ENCODE measurements around the gene ANKRD11. TPM values are rescaled to one million over a fixed set of nuclear protein-coding genes. Genes with fewer than 3 reads are reported as not detected.

ANKRD11 gene
- total RNA-seq, 1 experiment from 2014 or later, result 99.4 TPM

DNA sequence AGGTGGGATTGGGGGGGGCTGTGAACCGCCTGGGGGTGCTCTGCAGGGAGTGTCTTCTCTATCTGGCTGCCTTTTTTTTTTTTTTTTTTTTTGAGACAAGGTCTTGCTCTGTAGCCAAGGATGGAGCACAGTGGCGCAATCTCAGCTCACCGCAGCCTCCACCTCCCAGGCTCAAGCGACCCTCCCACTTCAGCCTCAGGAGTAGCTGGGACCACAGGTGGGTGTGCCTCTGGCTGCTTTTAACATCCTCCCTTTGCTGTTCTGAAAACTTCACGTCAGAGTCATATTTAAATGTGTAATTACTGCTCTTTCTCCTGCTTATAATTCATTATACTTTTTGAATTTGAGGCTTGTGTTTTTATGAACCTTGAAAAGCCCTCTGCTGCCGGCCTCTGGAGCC, 194.4 kb downstream of the ANKRD11 start:
- Histone ChIP-seq H3K4me3 (ENCODE audit: low read depth in 2 of 2, low read length in 2 of 2) (no peak overlapping the region), H3K27ac (ENCODE audit: low read length) (no peak overlapping the region), H3K4me1 (ENCODE audit: control insufficient read depth, insufficient read depth, low read length) (peaks cover 39% of the 10 kb centered on the region), H3K36me3 (ENCODE audit: control insufficient read depth, insufficient read depth, low read length) (no peaks in the 10 kb centered on the region), H3K27me3 (ENCODE audit: control insufficient read depth, insufficient read depth, low read length) (no peaks in the 10 kb centered on the region), H3K9me3 (ENCODE audit: control insufficient read depth, insufficient read depth, low read depth, low read length) (no peaks in the 10 kb centered on the region)
- ATAC-seq, result no peak
- in situ Hi-C loops (cut with HindIII; ENCODE audit: low pct_unique_long_range_greater_than_20kb, low sequenced_read_pairs), result no loop called here
- CTCF ChIA-PET, result interaction anchor here (0.6 kb wide), 1 partner anchor 48 kb away, joined by 3 read pairs; no protein-coding TSS in a partner anchor
- no peak for TF ChIP-seq SIN3A (IDR thresholded peaks at IDR 0.05; ENCODE audit: borderline replicate concordance, insufficient read depth, low read depth, low read length)
- TF ChIP-seq TCF7L2 (IDR thresholded peaks at IDR 0.05; ENCODE audit: low read depth, low read length), result no peak
- TF ChIP-seq POLR2AphosphoS5 (IDR thresholded peaks at IDR 0.05; ENCODE audit: low read depth, low read length), result no peak
- no peak for TF ChIP-seq REST (IDR thresholded peaks at IDR 0.05; ENCODE audit: insufficient read depth in 1 of 2, low read depth in 2 of 2, low read length in 1 of 2)
- no peak for TF ChIP-seq CTCF (IDR thresholded peaks at IDR 0.05)
- no peak for DNase-seq (ENCODE audit: low read depth, low spot score)
- intact Hi-C loops (cut with micrococcal nuclease; ENCODE audit: unreplicated experiment), result no loop called here
- POLR2A ChIA-PET, result interaction anchor here (0.6 kb wide), 1 partner anchor 268 kb away, joined by 20 read pairs; no protein-coding TSS in a partner anchor
- no TSS peak for BruUV-seq (replicated peaks)

DNA sequence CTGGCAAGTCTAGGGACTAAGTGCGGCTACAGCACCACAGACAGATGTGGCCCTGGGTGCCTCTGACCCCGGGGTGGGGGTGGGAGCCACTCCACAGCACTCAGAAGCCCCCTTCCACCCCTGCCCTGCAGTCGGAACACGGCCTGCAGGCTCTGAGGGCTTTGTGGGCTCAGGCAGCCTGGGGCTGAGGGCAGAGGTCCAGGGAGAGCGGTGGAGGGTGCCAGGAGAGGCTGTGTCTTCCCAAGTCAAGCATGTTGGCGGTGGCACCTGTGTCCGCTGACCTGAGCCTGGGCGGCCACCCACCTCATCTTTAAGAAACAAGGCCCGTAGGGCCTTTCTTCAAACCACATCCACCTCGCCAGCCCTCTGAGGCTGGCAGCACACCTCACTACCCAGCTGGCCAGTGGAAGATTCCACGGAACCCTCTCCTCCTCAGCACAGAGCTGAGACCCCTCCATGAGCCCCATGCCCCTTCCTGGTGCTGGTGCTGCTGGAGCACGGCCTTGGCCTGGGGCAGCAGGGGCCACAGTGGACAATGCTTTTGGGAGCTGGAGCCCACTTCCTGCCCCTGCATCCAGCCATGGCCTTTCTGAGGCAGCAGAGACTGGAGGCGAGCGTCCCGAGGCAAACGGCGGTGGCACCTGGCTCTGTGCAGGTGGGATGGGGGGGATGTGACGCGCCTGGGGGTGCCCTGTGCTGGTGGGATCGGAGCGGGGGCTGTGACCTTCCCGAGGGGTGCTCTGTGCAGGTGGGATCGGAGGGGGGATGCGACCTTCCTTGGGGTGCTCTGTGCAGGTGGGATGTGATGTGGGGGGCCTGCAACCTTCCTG, 195.1 kb downstream of the ANKRD11 start:
- Histone ChIP-seq H3K27ac (ENCODE audit: low read length) (no peak overlapping the region; the same call in 1 of the 2 replicates), H3K4me3 (ENCODE audit: low read depth in 2 of 2, low read length in 2 of 2) (no peak overlapping the region), H3K4me1 (ENCODE audit: control insufficient read depth, insufficient read depth, low read length) (peaks cover 39% of the 10 kb centered on the region), H3K27me3 (ENCODE audit: control insufficient read depth, insufficient read depth, low read length) (no peaks in the 10 kb centered on the region), H3K9me3 (ENCODE audit: control insufficient read depth, insufficient read depth, low read depth, low read length) (no peaks in the 10 kb centered on the region), H3K36me3 (ENCODE audit: control insufficient read depth, insufficient read depth, low read length) (no peaks in the 10 kb centered on the region)
- ChIA-PET POLR2A (no interaction called here), CTCF (no interaction called here)
- intact Hi-C loops (cut with micrococcal nuclease; ENCODE audit: unreplicated experiment) (no loop called here), in situ Hi-C loops (cut with HindIII; ENCODE audit: low pct_unique_long_range_greater_than_20kb, low sequenced_read_pairs) (no loop called here)
- no peak for ATAC-seq
- TF ChIP-seq REST (IDR thresholded peaks at IDR 0.05; ENCODE audit: insufficient read depth in 1 of 2, low read depth in 2 of 2, low read length in 1 of 2), result no peak
- TF ChIP-seq POLR2AphosphoS5 (IDR thresholded peaks at IDR 0.05; ENCODE audit: low read depth, low read length), result no peak
- no peak for TF ChIP-seq TCF7L2 (IDR thresholded peaks at IDR 0.05; ENCODE audit: low read depth, low read length)
- TF ChIP-seq CTCF (IDR thresholded peaks at IDR 0.05), result no peak
- no peak for DNase-seq (ENCODE audit: low read depth, low spot score)
- BruUV-seq (replicated peaks), result no TSS peak

Measured in Panc1 (cell line).